H9 (cell line): Measurements from ENCODE around the gene ZSWIM5. TPM values are rescaled to one million over a fixed set of nuclear protein-coding genes. Genes with fewer than 3 reads are reported as not detected.

ENCODE experiments used
- DNase-seq: peaks from one replicate; pipeline ENCODE4 v3.0.0-alpha.2; 2017
- H2AFZ ChIP-seq: one replicate; pipeline ENCODE4 v1.6.1; 2013; ENCODE audit warnings: mild to moderate bottlenecking, low read length, control low read depth, moderate library complexity
- H2AK5ac ChIP-seq: 2 replicates; pipeline ENCODE4 v1.6.1; 2013; ENCODE audit warnings: low read length, control low read depth, mixed read lengths; ENCODE audit not compliant: insufficient read length
- H2BK120ac ChIP-seq: one replicate; pipeline ENCODE4 v1.6.1; 2013; ENCODE audit warnings: low read depth, mild to moderate bottlenecking, low read length, control low read depth, inconsistent platforms; ENCODE audit not compliant: poor library complexity, severe bottlenecking
- H2BK12ac ChIP-seq: 2 replicates; pipeline ENCODE4 v1.6.1; 2013; ENCODE audit warnings: low read length, control low read depth, mixed read lengths, low read depth; ENCODE audit not compliant: insufficient read length
- H2BK15ac ChIP-seq: 2 replicates; pipeline ENCODE4 v1.6.1; 2013; ENCODE audit warnings: low read depth, low read length, control low read depth
- H2BK20ac ChIP-seq: one replicate; pipeline ENCODE4 v1.6.1; 2013; ENCODE audit warnings: low read depth, mild to moderate bottlenecking, low read length, control low read depth, inconsistent platforms; ENCODE audit not compliant: poor library complexity, severe bottlenecking
- H2BK5ac ChIP-seq: 2 replicates; pipeline ENCODE4 v1.6.1; 2013; ENCODE audit warnings: low read length, control low read depth, mixed read lengths; ENCODE audit not compliant: insufficient read length
- H3K14ac ChIP-seq: 2 replicates; pipeline ENCODE4 v1.6.1; 2013; ENCODE audit warnings: low read length, control low read depth; ENCODE audit not compliant: insufficient read depth
- H3K18ac ChIP-seq: 2 replicates; pipeline ENCODE4 v1.6.1; 2013; ENCODE audit warnings: low read depth, mild to moderate bottlenecking, mixed read lengths, low read length, control low read depth; ENCODE audit not compliant: insufficient read length
- H3K23ac ChIP-seq: 2 replicates; pipeline ENCODE4 v1.6.1; 2013; ENCODE audit warnings: low read length, control low read depth, mixed read lengths, low read depth; ENCODE audit not compliant: insufficient read length
- H3K23me2 ChIP-seq: 2 replicates; pipeline ENCODE4 v1.6.1; 2013; ENCODE audit warnings: low read depth, mild to moderate bottlenecking, mixed read lengths, low read length, control low read depth; ENCODE audit not compliant: insufficient read length, poor library complexity, severe bottlenecking
- H3K27ac ChIP-seq: 2 replicates; pipeline ENCODE4 v1.5.1; 2013; ENCODE audit warnings: low read length, control low read depth, mixed read lengths, low read depth; ENCODE audit not compliant: insufficient read length
- H3K27me3 ChIP-seq: 2 replicates; pipeline ENCODE4 v1.6.1; 2013; ENCODE audit warnings: low read length, control low read depth, inconsistent platforms; ENCODE audit not compliant: insufficient read depth
- H3K4ac ChIP-seq: 2 replicates; pipeline ENCODE4 v1.6.1; 2013; ENCODE audit warnings: low read depth, mild to moderate bottlenecking, control low read depth, inconsistent platforms, low read length, moderate library complexity
- H3K4me1 ChIP-seq: 2 replicates; pipeline ENCODE4 v1.6.1; 2013; ENCODE audit warnings: low read length, control low read depth, inconsistent platforms; ENCODE audit not compliant: insufficient read depth
- H3K4me2 ChIP-seq: 2 replicates; pipeline ENCODE4 v1.6.1; 2013; ENCODE audit warnings: low read length, control low read depth, mixed read lengths; ENCODE audit not compliant: insufficient read length, insufficient read depth
- H3K56ac ChIP-seq: 2 replicates; pipeline ENCODE4 v1.6.1; 2013; ENCODE audit warnings: low read depth, mild to moderate bottlenecking, mixed read lengths, low read length, control low read depth; ENCODE audit not compliant: insufficient read length
- H3K79me1 ChIP-seq: 2 replicates; pipeline ENCODE4 v1.6.1; 2013; ENCODE audit warnings: low read depth, mild to moderate bottlenecking, moderate library complexity, low read length, control low read depth, inconsistent platforms; ENCODE audit not compliant: insufficient read depth, poor library complexity, severe bottlenecking
- H3K79me2 ChIP-seq: 2 replicates; pipeline ENCODE4 v1.6.1; 2013; ENCODE audit warnings: low read length, control low read depth, inconsistent platforms; ENCODE audit not compliant: insufficient read depth
- H3K9ac ChIP-seq: 2 replicates; pipeline ENCODE4 v1.6.1; 2013; ENCODE audit warnings: low read length, control low read depth, mixed read lengths; ENCODE audit not compliant: insufficient read length; ENCODE audit errors: extremely low read depth
- H3K9me3 ChIP-seq: one replicate; pipeline ENCODE4 v1.6.1; 2013; ENCODE audit warnings: low read depth, low read length, inconsistent platforms; ENCODE audit not compliant: control insufficient read depth
- H3T11ph ChIP-seq: one replicate; pipeline ENCODE4 v1.6.1; 2013; ENCODE audit warnings: mild to moderate bottlenecking, low read length, control low read depth, inconsistent platforms
- H4K20me1 ChIP-seq: one replicate; pipeline ENCODE4 v1.6.1; 2013; ENCODE audit not compliant: control insufficient read depth, insufficient read length, insufficient read depth
- H4K5ac ChIP-seq: 2 replicates; pipeline ENCODE4 v1.6.1; 2013; ENCODE audit warnings: low read depth, mild to moderate bottlenecking, mixed read lengths, low read length, control low read depth; ENCODE audit not compliant: insufficient read length
- H4K8ac ChIP-seq: replicated peaks from 2 replicates; pipeline ENCODE4 v1.6.1; 2013; ENCODE audit warnings: low read length, control low read depth, mixed read lengths, low read depth; ENCODE audit not compliant: insufficient read length
- H4K91ac ChIP-seq: 2 replicates; pipeline ENCODE4 v1.6.1; 2013; ENCODE audit warnings: low read depth, mild to moderate bottlenecking, moderate library complexity, mixed read lengths, low read length, control low read depth; ENCODE audit not compliant: insufficient read length
- H3K27ac Mint-ChIP-seq, 3 experiments: 2 replicates in 2 of 3; 3 replicates in 1 of 3; pipeline ENCODE4 v1.8.0; 2020 to 2021; ENCODE audit warnings: mixed read lengths in 3 of 3, mild to moderate bottlenecking in 1 of 3, moderate library complexity in 1 of 3
- H3K27me3 Mint-ChIP-seq: 2 replicates; pipeline ENCODE4 v1.8.0; 2021; ENCODE audit warnings: low read depth, mild to moderate bottlenecking, moderate library complexity, mixed read lengths
- H3K36me3 Mint-ChIP-seq, 3 experiments: 2 replicates in 2 of 3; 3 replicates in 1 of 3; pipeline ENCODE4 v1.8.0; 2020 to 2021; ENCODE audit warnings: low read depth in 3 of 3, mixed read lengths in 3 of 3; ENCODE audit not compliant: insufficient read depth in 1 of 3
- H3K4me1 Mint-ChIP-seq, 2 experiments: 2 replicates each; pipeline ENCODE4 v1.8.0; 2020; ENCODE audit warnings: mixed read lengths in 2 of 2
- H3K4me3 Mint-ChIP-seq, 2 experiments: 2 replicates in 1 of 2; 3 replicates in 1 of 2; pipeline ENCODE4 v1.8.0; 2020 to 2021; ENCODE audit warnings: mild to moderate bottlenecking in 2 of 2, mixed read lengths in 2 of 2, moderate library complexity in 1 of 2
- H3K9me3 Mint-ChIP-seq, 2 experiments: 2 replicates in 1 of 2; 3 replicates in 1 of 2; pipeline ENCODE4 v1.8.0; 2020; ENCODE audit warnings: mild to moderate bottlenecking in 2 of 2, mixed read lengths in 2 of 2, moderate library complexity in 1 of 2
- WGBS: extraction: QIAGEN DNeasy Blood & Tissue Kit; methylation state at CpG from one replicate; pipeline ENCODE4 v1.1.7; 2013; ENCODE audit warnings: missing lambda C conversion rate, low lambda C conversion rate, mixed read lengths; ENCODE audit not compliant: insufficient read length; ENCODE audit errors: extremely low coverage; 5-methylcytosine and 5-hydroxymethylcytosine counted together
- total RNA-seq: library from RNA; stranded (reverse); gene quantifications from 2 replicates; pipeline ENCODE4 v1.2.1, GENCODE V29; 2021
- TF ChIP-seq, protein P1 (sequence below): fragments of 200-600 bp; sonication (generic); conservative IDR thresholded peaks from 3 replicates; pipeline ENCODE4 v1.8.0; 2021; ENCODE audit warnings: antibody characterized with exemption, mild to moderate bottlenecking

ZSWIM5 gene
- total RNA-seq, 1 experiment from 2014 or later, result 3.5 TPM

DNA sequence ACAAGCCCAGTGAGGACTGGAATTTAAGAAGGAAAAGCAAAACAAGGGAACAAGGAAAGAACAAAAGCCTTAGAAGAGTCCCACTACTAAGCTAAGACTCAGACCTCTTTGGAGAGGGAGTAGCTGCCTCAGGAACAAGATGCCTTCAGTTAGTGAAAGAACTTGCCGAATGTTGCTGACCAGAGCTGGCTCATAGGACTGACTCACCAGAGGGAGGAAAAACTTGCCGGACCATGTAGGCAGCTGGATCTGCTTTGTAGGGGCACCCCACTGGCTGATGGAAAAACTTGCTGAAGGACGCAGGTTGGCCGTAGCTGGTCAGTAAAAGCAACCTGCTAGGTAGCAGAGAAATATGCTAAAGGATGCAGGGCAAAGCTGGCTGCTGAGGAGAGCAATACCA is 15.3 kb upstream of the ZSWIM5 start:
- Histone ChIP-seq H2AK5ac (no peak overlapping the region), H3T11ph (no peak overlapping the region), H3K4me1 (no peaks in the 10 kb centered on the region), H3K14ac (no peak overlapping the region), H2BK15ac (no peak overlapping the region), H3K4ac (no peak overlapping the region), H3K18ac (no peak overlapping the region), H3K27ac (no peak overlapping the region), H3K4me2 (no peak overlapping the region), H2BK5ac (no peak overlapping the region), H4K20me1 (no peaks in the 10 kb centered on the region), H3K9ac (no peak overlapping the region), H2BK120ac (no peak overlapping the region), H4K91ac (no peak overlapping the region), H3K23me2 (no peaks in the 10 kb centered on the region), H3K79me1 (no peaks in the 10 kb centered on the region), H3K56ac (no peak overlapping the region), H2AFZ (no peak overlapping the region), H2BK20ac (no peak overlapping the region), H3K27me3 (no peaks in the 10 kb centered on the region), H3K9me3 (no peaks in the 10 kb centered on the region), H3K79me2 (no peaks in the 10 kb centered on the region), H4K8ac (no peak overlapping the region), H3K23ac (no peak overlapping the region), H2BK12ac (no peak overlapping the region), H4K5ac (no peak overlapping the region)
- TF ChIP-seq, protein P1, sequence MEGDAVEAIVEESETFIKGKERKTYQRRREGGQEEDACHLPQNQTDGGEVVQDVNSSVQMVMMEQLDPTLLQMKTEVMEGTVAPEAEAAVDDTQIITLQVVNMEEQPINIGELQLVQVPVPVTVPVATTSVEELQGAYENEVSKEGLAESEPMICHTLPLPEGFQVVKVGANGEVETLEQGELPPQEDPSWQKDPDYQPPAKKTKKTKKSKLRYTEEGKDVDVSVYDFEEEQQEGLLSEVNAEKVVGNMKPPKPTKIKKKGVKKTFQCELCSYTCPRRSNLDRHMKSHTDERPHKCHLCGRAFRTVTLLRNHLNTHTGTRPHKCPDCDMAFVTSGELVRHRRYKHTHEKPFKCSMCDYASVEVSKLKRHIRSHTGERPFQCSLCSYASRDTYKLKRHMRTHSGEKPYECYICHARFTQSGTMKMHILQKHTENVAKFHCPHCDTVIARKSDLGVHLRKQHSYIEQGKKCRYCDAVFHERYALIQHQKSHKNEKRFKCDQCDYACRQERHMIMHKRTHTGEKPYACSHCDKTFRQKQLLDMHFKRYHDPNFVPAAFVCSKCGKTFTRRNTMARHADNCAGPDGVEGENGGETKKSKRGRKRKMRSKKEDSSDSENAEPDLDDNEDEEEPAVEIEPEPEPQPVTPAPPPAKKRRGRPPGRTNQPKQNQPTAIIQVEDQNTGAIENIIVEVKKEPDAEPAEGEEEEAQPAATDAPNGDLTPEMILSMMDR, result no peak
- no peak for DNase-seq
- WGBS, result no CpG with 5 or more reads among the region's 4 CpGs
- no peaks in the 10 kb centered on the region for H3K36me3 Mint-ChIP-seq
- no peak overlapping the region for H3K27ac Mint-ChIP-seq
- H3K27me3 Mint-ChIP-seq, result peaks cover 2% of the 10 kb centered on the region
- no peak overlapping the region for H3K4me3 Mint-ChIP-seq
- no peaks in the 10 kb centered on the region; a peak in 1 of 5 replicates for H3K9me3 Mint-ChIP-seq
- no peaks in the 10 kb centered on the region; a peak in 1 of 4 replicates for H3K4me1 Mint-ChIP-seq
